Left renal cortex interstitium (tissue), 4 donors: ENCODE data around the gene RABGAP1L. TPM values are rescaled to one million over a fixed set of nuclear protein-coding genes. Genes with fewer than 3 reads are reported as not detected.
"Not testable (repeated sequence)": the region's sequence is repeated elsewhere in the genome, so short reads cannot be mapped to it uniquely, and the experiment has no call there.

Experiments used
- DNase-seq, 4 donors: peaks; one replicate each; pipeline ENCODE4 v3.0.0-alpha.2; 2013; ENCODE audit warnings: low read depth in 4 of 4, low spot score in 2 of 4, missing footprints in 1 of 4
- polyA plus RNA-seq, 4 donors: library from polyadenylated mRNA; unstranded; fragments of 120-200 nt; gene quantifications; one replicate each; pipeline ENCODE4 v1.2.1, GENCODE V29; 2013; ENCODE audit not compliant: insufficient read length in 4 of 4

RABGAP1L gene
- polyA plus RNA-seq, 4 donors, result 21.9 to 32.2 (median 26.4) TPM

DNA sequence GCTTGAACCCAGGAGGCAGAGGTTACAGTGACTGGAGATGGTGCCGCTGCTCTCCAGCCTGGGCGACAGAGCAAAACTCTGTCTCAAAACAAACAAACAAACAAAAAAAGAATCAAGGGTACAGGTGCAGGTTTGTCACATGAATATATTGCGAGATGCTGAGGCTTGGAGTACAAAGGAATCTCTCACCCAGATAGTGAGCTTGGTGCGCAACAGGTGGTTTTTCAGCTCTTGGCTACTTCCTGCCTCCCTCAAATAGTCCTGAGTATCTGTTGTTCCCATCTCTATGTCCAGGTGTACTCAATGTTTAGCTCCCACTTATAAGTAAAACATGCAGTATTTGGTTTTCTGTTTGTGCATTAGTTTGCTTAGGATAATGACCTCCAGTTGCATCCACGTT is 666.5 kb downstream of the RABGAP1L start:
- DNase-seq, result no peak

DNA sequence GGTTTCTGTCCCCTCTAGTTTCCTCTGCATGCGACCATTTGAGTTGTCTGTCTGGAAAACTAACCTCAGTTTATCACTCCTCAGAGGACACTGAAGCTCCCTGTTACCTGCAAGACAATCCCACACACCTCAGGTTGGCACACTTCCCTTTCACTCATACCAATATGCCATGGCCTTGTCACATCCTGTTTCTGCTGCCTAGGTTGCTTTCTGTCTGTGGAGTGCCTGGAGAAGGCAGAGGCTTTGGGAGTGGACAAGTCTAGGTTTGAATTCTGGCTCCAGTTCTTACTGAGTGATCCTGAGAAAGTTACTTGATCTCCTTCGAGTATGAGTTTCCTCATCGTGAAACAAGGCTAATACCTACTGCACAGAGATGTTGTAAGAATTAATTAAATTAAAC is 668.9 kb downstream of the RABGAP1L start:
- no peak for DNase-seq

DNA sequence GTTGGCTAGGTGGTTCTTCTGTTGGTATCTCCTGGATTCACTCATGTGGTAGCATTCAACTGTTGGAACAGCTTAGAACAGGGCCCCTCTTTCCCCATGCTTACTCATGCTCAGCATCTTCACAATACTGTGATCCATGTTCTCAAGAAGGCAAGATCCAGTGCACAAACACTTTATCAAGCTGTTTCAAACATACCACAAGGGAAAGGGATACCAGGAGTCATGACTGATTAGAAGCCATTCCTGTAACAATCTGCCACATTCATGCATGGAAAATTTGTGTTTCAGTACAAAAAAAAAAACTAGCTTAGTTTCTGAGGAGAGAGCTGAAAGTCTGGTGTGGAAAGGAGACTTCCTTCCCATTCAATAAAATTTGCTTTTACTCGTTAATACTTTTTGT is 670.7 kb downstream of the RABGAP1L start:
- no peak for DNase-seq

DNA sequence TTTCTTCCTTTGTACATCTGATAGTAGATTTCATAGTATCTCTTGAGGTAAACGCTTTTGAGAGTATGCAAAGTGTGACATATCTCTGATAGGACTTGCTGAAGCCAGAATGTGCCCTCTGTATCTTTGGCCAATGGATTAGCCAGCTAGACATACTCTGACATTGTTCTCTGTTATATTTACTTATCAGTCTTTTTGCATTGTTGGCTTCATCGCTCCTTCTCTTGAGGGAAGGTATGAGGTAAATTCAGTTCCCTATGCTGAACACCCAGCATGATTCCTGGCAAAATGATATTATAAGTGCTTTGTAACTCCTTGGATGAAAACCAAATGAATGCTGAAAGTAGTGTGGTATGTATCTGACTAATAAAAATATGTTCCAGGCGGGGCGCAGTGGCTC is 677.2 kb downstream of the RABGAP1L start:
- no peak for DNase-seq

GRCh38 chr1:174837386-174837785 is 678.1 kb downstream of the RABGAP1L start:
- no peak for DNase-seq

GRCh38 chr1:174839211-174839610 is 679.9 kb downstream of the RABGAP1L start:
- DNase-seq, result no peak

GRCh38 chr1:174841747-174842146 is 682.4 kb downstream of the RABGAP1L start:
- DNase-seq, result no peak

DNA sequence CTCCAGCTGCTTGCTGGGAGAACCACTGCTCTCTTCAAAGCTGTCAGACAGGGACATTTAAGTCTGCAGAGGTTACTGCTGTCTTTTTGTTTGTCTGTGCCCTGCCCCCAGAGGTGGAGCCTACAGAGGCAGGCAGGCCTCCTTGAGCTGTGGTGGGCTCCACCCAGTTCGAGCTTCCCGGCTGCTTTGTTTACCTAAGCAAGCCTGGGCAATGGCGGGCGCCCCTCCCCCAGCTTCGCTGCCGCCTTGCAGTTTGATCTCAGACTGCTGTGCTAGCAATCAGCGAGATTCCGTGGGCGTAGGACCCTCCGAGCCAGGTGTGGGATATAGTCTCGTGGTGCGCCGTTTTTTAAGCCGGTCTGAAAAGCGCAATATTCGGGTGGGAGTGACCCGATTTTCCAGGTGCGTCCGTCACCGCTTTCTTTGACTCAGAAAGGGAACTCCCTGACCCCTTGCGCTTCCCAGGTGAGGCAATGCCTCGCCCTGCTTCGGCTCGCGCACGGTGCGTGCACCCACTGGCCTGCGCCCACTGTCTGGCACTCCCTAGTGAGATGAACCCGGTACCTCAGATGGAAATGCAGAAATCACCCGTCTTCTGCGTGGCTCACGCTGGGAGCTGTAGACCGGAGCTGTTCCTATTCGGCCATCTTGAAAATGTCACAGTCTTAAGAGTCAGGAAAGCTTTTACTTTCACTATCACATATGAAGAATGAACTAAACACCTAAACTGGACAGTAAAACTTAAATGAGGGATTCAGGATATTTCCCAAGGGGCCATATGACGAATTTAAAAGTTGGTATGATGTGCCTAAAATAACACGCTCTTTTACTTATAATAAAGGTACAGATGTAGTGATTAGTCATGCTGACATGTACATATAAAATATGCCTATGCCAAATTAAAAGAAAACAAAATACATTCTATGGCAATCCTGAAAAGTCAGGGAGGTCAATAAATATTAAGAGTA is 689.6 kb downstream of the RABGAP1L start:
- not testable (repeated sequence) for DNase-seq

GRCh38 chr1:174850726-174851125 is 691.4 kb downstream of the RABGAP1L start:
- no peak for DNase-seq

- DNase-seq, result no peak
Observed at GRCh38 chr1:174858301-174858700, 699.0 kb downstream of the RABGAP1L start.

DNA sequence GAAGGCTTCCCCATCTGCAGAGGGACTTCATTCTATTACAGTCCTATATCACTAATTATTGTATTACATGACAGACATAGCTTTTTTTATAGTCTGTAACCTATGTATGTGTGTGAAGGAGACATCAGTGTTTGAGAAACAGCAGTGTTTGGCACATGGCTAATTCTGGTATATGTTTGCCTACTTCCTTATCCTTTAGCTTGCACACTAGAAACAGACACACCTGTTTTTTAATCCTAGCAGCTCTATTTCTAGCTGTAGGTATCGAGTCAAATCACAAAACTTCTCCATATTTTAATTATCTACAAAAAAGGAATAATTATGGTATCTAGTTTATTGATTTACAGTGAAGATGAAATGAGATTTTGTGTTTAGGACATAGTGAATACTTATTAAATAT is 711.0 kb downstream of the RABGAP1L start:
- DNase-seq, result no peak

- DNase-seq, result no peak
Observed at GRCh38 chr1:174871886-174872285, 712.6 kb downstream of the RABGAP1L start.

- DNase-seq, result no peak
Observed at GRCh38 chr1:174872615-174873058, 713.3 kb downstream of the RABGAP1L start.

- no peak for DNase-seq
Observed at GRCh38 chr1:174874331-174875053, 715.2 kb downstream of the RABGAP1L start.

- no peak for DNase-seq
Observed at GRCh38 chr1:174875306-174875705, 716.0 kb downstream of the RABGAP1L start.

DNA sequence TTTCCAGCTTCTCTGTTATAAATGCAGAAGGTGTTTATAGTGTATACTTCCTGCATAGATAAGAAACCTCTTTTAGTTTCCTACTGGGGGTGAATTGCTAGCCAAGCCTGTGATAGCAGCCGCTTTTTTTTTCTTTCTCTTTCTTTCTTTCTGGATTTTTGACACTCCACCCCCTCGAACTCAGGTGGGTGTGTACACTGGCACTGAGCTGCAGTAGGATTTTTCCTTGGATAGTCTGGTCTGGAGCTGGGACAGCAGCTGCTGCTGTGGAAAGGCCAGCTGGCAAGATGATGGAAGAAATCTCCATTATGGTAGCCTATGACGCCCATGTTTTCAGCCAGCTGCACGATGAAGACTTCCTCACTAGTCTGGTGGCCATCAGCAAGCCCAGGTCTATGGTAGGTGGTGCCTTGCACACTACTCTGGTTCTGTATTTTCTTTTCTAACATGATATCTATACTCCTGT is 717.9 kb downstream of the RABGAP1L start:
- no peak for DNase-seq

GRCh38 chr1:174880171-174880570 is 720.9 kb downstream of the RABGAP1L start:
- DNase-seq, result no peak

- DNase-seq, result no peak
Observed at GRCh38 chr1:174883409-174883808, 724.1 kb downstream of the RABGAP1L start.

DNA sequence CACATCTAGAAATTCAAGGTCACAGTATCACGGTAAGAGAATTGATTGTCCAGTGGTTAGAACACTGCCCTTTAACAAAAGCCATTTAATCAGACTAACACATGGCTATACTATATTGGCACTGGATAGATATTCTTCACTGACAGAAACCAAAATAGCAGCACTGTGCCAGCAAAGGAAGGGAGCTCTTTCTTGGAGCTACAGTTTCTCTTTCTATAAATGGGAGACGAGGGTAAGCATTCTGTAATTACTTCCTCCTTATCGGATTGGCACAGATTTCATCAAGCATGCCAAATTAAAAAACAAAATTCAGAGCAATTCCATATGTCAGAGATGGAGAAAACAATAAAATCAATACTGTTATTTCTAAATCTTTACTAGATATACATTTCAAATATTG is 724.7 kb downstream of the RABGAP1L start:
- DNase-seq, result no peak

DNA sequence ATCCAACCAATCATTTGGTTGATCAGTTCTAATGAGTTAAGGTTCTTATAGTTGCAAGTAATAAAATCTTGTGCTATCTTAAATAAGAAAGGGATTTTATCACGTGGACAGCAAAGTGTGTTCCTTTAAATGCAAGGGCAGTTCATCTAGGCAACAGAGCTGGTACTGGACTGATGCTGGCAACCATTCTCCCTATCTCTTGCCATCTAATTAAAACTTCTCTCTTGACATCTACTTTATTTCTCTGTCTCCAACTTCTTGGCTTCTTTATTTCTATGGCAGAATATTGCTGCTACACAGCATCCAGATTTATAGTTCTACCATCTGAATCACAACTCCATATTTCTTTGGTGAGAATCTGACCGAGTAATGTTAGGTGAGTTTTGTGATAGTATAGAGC is 725.2 kb downstream of the RABGAP1L start:
- no peak for DNase-seq

- no peak for DNase-seq
Observed at GRCh38 chr1:174890024-174890423, 730.7 kb downstream of the RABGAP1L start.

DNA sequence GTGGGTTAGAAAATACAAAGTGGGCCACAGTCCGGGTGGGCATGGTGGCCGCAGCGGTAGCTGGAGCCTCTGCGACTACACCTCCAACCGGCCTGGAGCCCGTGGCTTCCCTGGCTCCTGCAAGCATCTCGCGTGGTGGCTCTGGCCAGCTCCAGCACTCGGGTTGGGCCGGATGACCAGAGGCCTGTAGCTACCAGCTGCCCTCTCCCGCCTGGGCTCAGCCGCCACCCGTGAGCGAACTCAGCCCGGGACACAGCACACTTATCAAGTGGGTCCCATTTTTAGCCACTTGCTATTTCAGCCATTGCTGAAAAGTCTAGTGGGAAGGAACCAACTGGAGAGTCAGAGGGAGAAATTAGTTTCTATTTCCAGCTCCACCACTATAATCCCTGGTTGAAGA is 732.7 kb downstream of the RABGAP1L start:
- no peak for DNase-seq
